HepG2 (cell line): Measurements from ENCODE around the gene MYH9. TPM values are rescaled to one million over a fixed set of nuclear protein-coding genes. Genes with fewer than 3 reads are reported as not detected.

ENCODE experiments used
- E2F1 ChIP-seq: sonication (generic); formaldehyde crosslinking; IDR thresholded peaks from 2 replicates; pipeline ENCODE4 v1.5.0; 2020; ENCODE audit warnings: missing genetic modification reagents
- HIVEP1 ChIP-seq: sonication (generic); formaldehyde crosslinking; IDR thresholded peaks from 2 replicates; pipeline ENCODE4 v1.4.0; 2020; ENCODE audit warnings: mild to moderate bottlenecking, missing genetic modification reagents
- HOXA3 ChIP-seq: sonication (generic); formaldehyde crosslinking; IDR thresholded peaks from 2 replicates; pipeline ENCODE4 v1.5.0; 2020; ENCODE audit warnings: missing genetic modification reagents
- MBD4 ChIP-seq: IDR thresholded peaks from 2 replicates; pipeline ENCODE4 v1.6.1; 2012; ENCODE audit warnings: low read length, inconsistent platforms, borderline replicate concordance
- MLX ChIP-seq: IDR thresholded peaks from 2 replicates; pipeline ENCODE4 v1.6.1; 2016
- MTA1 ChIP-seq: sonication (generic); formaldehyde crosslinking; IDR thresholded peaks from 2 replicates; pipeline ENCODE4 v1.4.0; 2020; ENCODE audit warnings: missing genetic modification reagents, mild to moderate bottlenecking, borderline replicate concordance
- NKX3-1 ChIP-seq: sonication (generic); formaldehyde crosslinking; IDR thresholded peaks from 2 replicates; pipeline ENCODE4 v1.5.0; 2020; ENCODE audit warnings: missing genetic modification reagents
- NR0B2 ChIP-seq: sonication (generic); formaldehyde crosslinking; IDR thresholded peaks from 2 replicates; pipeline ENCODE4 v1.4.0; 2020; ENCODE audit warnings: mild to moderate bottlenecking, missing genetic modification reagents
- PBX2 ChIP-seq: IDR thresholded peaks from 2 replicates; pipeline ENCODE4 v1.6.1; 2016; ENCODE audit warnings: control low read depth
- PCBP1 ChIP-seq: fragments of 200-400 bp; formaldehyde crosslinking; IDR thresholded peaks from 2 replicates; pipeline ENCODE4 v1.6.1; 2017; ENCODE audit warnings: mild to moderate bottlenecking, low read depth, low read length, borderline replicate concordance
- PHF21A ChIP-seq: sonication (generic); formaldehyde crosslinking; IDR thresholded peaks from 2 replicates; pipeline ENCODE4 v1.5.0; 2020; ENCODE audit warnings: mild to moderate bottlenecking, missing genetic modification reagents
- SNRNP70 ChIP-seq: fragments of 200-400 bp; formaldehyde crosslinking; IDR thresholded peaks from 2 replicates; pipeline ENCODE4 v1.6.1; 2017; ENCODE audit warnings: mild to moderate bottlenecking, low read depth, low read length, moderate library complexity
- SRSF9 ChIP-seq: fragments of 200-400 bp; formaldehyde crosslinking; IDR thresholded peaks from 2 replicates; pipeline ENCODE4 v1.6.1; 2018; ENCODE audit warnings: borderline replicate concordance, mild to moderate bottlenecking, low read depth, low read length; ENCODE audit not compliant: insufficient read depth, poor library complexity, severe bottlenecking
- TBX3 ChIP-seq: fragments of 450-650 bp; IDR thresholded peaks from 2 replicates; pipeline ENCODE4 v1.6.1; 2017; ENCODE audit warnings: antibody characterized with exemption, mild to moderate bottlenecking, inconsistent platforms, borderline replicate concordance
- TEF ChIP-seq: sonication (generic); formaldehyde crosslinking; IDR thresholded peaks from 2 replicates; pipeline ENCODE4 v1.5.0; 2020; ENCODE audit warnings: missing genetic modification reagents
- ZBTB25 ChIP-seq: IDR thresholded peaks from 2 replicates; pipeline ENCODE4 v1.6.1; 2018; ENCODE audit warnings: missing genetic modification reagents
- ZFP36 ChIP-seq: fragments of 150-350 bp; IDR thresholded peaks from 2 replicates; pipeline ENCODE4 v1.6.1; 2018; ENCODE audit warnings: borderline replicate concordance, low read length, low read depth; ENCODE audit not compliant: partially characterized antibody
- ZFYVE20 ChIP-seq: sonication (generic); formaldehyde crosslinking; IDR thresholded peaks from 2 replicates; pipeline ENCODE4 v1.8.0; 2023; ENCODE audit warnings: low read depth, mild to moderate bottlenecking, moderate library complexity, missing genetic modification reagents, borderline replicate concordance
- ZGPAT ChIP-seq: IDR thresholded peaks from 2 replicates; pipeline ENCODE4 v1.6.1; 2016; ENCODE audit warnings: mild to moderate bottlenecking
- ZNF235 ChIP-seq: sonication (generic); formaldehyde crosslinking; IDR thresholded peaks from 2 replicates; pipeline ENCODE4 v1.8.1; 2023; ENCODE audit warnings: mild to moderate bottlenecking, missing genetic modification reagents, borderline replicate concordance
- ZNF263 ChIP-seq: sonication (generic); formaldehyde crosslinking; IDR thresholded peaks from 2 replicates; pipeline ENCODE4 v1.4.0; 2020; ENCODE audit warnings: missing genetic modification reagents
- ZNF549 ChIP-seq: sonication (generic); formaldehyde crosslinking; IDR thresholded peaks from 2 replicates; pipeline ENCODE4 v1.5.0; 2020; ENCODE audit warnings: missing genetic modification reagents
- ZSCAN31 ChIP-seq: sonication (generic); formaldehyde crosslinking; IDR thresholded peaks from 2 replicates; pipeline ENCODE4 v1.5.0; 2020; ENCODE audit warnings: low read depth, mild to moderate bottlenecking, missing genetic modification reagents
- polyA plus RNA-seq, 8 experiments: library from polyadenylated mRNA; depleted of rRNA in 3 of 8; stranded (reverse) in 7 of 8; unstranded in 1 of 8; fragments of >200 nt; fragmentation: Illumina TruSeq in 4 of 8; extraction: Trizol in 4 of 8; gene quantifications; 2 replicates each; pipeline versions ENCODE4 v1.2.1 to v1.2.3, GENCODE V29; 2011 to 2016; ENCODE audit warnings: low read depth in 4 of 8, missing spikeins in 1 of 8, mixed read lengths in 1 of 8; ENCODE audit not compliant: insufficient read depth in 1 of 8
- total RNA-seq, 5 experiments: library from RNA; depleted of rRNA; stranded (reverse); fragments of >200 nt; fragmentation: Illumina TruSeq; extraction: Trizol; gene quantifications; 2 replicates each; pipeline ENCODE4 v1.2.3, GENCODE V29; 2016; ENCODE audit warnings: low read depth in 1 of 5

The MYH9 gene
- total and polyA plus RNA-seq, 2 of the 13 experiments (the other 11 are each of a cell fraction or from before 2014, with no cell fraction given) = 50.7 to 98.5 TPM

- TF ChIP-seq TEF (CRISPR knock-in tag) (0 out of 2 replicates have a peak, but pooled peaks have one; percentile 24), PBX2 (CRISPR knock-in tag) (no peak), ZFP36 (no peak), PCBP1 (no peak), SRSF9 (no peak), ZNF263 (CRISPR knock-in tag) (peak; percentile 89), E2F1 (CRISPR knock-in tag) (peak; percentile 64; the same call in 1 of the 2 replicates), ZNF549 (CRISPR knock-in tag) (no peak), NKX3-1 (no peak), MLX (peak; percentile 98), PHF21A (CRISPR knock-in tag) (peak; percentile 98), ZFYVE20 (CRISPR knock-in tag) (no peak), MBD4 (peak; percentile 83; the same call in 1 of the 2 replicates), ZBTB25 (CRISPR knock-in tag) (peak; percentile 91), ZGPAT (peak; percentile 96), MTA1 (CRISPR knock-in tag) (peak; percentile 68), ZSCAN31 (CRISPR knock-in tag) (peak; percentile 85; the same call in 1 of the 2 replicates), HOXA3 (CRISPR knock-in tag) (peak; percentile 76), NR0B2 (no peak), TBX3 (peak; percentile 75; the same call in 1 of the 2 replicates), HIVEP1 (peak; percentile 95), SNRNP70 (no peak), ZNF235 (no peak)
These were observed 31.6 kb upstream of the MYH9 start (continued) for GRCh38 chr22:36419177-36419911.
